HFF-Myc (cell line): Measurements from ENCODE around the gene HOXD8.

Experiments used
- DNase-seq: peaks from one replicate; pipeline ENCODE4 v3.0.0-alpha.2; 2011; ENCODE audit warnings: low read depth; ENCODE audit errors: extremely low read depth
- H3K4me3 ChIP-seq: replicated peaks from 2 replicates; pipeline ENCODE4 v1.5.1; 2011; ENCODE audit warnings: low read depth, mild to moderate bottlenecking, control low read depth, low read length
- TF ChIP-seq, protein P1 (sequence below): IDR thresholded peaks from 2 replicates; pipeline ENCODE4 v1.5.1; 2012; ENCODE audit warnings: mild to moderate bottlenecking, low read depth, low read length, control low read depth; ENCODE audit errors: missing control alignments

HOXD8 gene

DNA sequence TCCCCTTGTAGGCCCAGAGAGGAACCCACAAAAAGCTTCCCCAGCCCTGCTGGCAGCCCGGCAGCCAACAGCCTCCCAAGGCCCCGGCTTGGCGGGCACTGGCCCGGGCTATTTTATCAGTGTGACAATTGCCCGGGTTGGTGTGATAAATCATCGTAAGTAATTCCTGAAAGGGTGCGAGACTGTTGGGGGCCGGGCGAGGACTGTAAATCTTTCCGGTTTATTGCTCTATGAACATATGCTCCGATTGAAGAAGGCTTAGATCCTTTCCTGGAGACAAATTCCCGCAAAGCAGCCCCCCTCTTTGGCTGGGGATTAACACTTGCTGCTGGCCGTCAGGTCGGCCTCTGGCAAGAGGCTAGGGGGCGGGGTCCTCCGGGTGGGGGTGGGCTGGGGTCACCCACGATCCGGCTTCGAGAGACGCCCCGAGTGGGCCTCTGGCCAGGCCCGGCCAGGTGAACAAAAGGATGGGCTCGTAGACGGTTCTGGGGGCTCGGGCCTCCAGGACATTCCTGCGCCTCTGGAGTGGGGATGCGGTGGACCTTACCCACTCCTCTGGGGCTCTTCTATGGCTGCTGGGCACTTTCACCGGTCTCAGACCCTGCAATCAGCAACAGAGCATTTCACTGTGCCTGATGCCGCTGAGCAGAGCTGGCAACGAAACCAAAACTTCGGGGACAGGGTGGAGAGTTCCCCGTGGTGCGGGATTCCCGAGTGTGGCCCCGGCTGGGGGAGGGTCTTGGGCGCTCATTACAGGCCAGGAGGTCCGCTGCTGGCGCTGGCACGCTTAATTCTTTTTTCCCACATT is 29.6 kb downstream of the HOXD8 start:
- H3K4me3 ChIP-seq = no peak overlapping the region
- DNase-seq = no peak
- TF ChIP-seq, protein P1, sequence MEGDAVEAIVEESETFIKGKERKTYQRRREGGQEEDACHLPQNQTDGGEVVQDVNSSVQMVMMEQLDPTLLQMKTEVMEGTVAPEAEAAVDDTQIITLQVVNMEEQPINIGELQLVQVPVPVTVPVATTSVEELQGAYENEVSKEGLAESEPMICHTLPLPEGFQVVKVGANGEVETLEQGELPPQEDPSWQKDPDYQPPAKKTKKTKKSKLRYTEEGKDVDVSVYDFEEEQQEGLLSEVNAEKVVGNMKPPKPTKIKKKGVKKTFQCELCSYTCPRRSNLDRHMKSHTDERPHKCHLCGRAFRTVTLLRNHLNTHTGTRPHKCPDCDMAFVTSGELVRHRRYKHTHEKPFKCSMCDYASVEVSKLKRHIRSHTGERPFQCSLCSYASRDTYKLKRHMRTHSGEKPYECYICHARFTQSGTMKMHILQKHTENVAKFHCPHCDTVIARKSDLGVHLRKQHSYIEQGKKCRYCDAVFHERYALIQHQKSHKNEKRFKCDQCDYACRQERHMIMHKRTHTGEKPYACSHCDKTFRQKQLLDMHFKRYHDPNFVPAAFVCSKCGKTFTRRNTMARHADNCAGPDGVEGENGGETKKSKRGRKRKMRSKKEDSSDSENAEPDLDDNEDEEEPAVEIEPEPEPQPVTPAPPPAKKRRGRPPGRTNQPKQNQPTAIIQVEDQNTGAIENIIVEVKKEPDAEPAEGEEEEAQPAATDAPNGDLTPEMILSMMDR = no peak

DNA sequence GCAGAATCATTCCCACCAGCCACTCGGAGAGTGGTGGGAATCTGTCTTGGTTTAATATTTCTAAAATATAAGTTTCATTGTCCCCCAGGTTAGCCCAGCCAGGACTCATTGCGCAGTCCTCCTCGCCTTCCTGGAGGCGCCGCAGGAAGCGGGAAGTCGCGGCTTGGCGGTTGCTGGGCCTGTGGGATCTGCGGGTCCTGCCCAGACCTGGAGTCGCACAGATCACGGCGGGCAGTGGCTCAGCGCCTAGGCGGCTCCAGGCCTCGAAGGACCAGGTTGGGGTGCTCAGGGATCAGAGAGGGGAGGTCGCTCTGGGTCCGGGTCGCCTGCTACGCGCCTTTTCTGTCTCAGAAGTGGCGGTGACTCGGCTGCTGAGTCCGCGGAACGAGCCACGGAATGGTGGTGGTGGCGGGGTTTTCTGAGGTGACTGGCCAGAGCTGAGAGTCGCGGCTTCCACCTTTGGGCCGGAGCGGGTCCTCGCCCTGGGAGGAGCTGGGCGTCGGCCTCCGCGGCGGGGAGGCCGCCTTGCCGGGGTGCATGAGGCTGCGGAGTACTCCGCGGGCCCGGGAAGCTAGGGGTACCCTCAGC is 30.3 kb downstream of the HOXD8 start:
- TF ChIP-seq, protein P1 = no peak
- H3K4me3 ChIP-seq = no peak overlapping the region
- DNase-seq = no peak

DNA sequence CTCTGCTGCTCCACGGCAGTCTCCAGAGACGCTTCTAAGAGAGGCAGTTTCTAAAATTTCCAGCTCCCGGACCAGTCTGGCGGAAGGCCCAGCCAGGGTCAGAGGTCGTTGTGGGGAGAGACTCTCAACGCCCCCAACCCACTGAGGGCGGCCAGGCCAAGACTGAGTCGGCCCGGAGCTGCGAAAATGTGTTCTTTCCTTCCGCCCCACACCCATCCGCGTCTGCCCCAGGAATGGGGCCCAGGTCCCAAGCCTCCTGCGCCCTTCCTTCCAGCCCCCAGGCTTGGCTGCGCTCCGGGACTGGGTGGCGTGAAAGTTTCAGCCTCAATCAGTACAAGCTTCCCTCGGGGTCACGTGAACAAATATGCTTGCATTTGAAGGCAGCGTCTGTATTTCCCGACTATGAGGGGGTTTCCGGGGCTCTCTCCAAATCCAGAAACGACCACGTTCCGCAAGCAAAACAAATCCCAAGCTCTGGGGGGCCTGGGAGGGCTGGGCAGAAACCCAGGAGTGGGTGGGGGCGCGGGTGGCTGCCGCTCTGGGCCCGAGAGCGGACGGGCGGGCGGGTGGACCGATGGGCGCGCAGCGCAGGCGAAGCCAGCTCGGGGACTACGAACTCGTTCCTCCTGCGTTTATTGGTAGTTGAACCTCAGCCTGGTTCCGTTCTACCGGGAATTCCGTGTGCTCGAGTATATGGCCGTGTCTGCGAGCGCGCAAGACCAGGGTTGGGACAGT is 30.9 kb downstream of the HOXD8 start:
- TF ChIP-seq, protein P1 = no peak
- no peak for DNase-seq
- H3K4me3 ChIP-seq = no peak overlapping the region

DNA sequence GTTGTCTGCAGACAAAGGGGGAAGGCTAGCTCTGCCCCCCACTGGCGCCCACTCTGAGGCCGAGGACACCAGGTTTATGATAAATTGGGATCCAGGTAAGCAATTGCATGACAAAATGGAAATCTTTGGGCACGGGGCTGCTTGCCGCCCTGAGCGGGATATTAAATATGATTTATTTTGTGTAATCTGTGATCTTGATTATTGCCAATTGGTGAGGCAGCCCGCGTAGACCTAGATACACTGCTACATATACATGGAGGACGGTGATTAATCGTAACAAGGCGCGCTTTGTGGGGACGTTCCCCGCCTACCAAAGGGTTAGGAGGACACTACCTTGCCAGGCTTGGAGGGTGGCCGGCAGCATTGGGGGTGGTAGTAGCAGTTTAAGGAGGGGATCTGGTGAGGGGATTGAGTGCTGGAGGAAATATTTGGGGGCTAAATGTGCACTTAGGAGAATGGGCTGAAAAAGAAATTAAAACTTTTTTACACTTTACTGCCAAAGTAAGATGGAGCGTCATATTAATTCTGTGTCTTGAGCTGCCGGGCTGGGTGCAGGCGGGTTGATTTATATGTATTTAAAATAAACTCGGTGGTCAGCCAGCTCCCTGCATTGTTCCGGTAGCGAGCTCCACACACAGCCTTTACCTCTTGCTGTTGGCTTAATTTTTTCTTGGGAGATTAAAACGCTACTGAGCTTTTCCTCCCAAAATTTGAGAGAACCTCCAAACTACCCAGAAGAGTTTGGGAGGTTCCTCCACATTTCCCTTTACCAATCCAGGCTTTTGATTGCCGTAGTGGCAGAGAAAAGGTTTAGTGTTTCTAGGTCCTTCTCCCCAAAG is 31.7 kb downstream of the HOXD8 start:
- TF ChIP-seq, protein P1 = no peak
- H3K4me3 ChIP-seq = no peak overlapping the region
- DNase-seq = no peak

DNA sequence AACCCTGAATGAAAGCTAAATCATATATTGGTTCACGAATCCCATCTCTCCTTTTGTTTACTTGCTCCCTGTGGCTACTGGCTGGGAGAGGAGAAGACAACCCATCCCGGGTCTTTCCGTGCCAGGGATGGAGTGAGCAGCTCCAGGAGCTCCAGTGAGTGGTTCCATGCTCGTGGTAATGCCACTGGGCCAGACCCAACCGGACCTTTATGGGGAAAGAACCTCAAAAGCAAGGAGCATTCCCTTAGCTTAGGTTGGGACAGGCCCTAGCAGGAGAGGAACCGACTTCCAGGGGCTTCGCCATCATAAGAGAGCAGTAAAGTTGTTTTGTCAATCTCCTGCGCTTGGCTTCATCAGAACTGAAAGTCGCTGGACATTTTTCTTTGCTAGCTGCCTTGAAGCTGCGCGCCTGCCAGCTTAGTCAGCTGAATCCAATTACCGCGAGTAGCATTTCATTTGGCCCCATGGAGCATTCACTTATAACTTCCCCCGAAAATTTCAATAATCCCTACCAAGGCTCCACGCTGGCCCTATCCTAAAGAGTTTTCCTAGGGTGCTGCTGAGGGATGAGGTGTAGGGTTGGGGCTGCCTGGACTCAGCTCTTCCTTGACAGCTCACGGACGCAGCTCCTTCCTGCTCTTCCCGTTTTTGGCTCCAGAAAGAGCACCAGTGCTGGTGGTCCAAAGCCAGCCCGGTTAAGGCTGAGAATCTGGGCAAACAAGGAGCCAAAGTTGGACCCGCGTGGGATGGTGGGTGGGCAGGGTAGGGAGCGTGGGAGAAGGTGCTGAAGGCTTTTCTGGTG is 32.5 kb downstream of the HOXD8 start:
- no peak overlapping the region for H3K4me3 ChIP-seq
- DNase-seq = no peak
- TF ChIP-seq, protein P1 = no peak
